OCI-LY3 (cell line): ENCODE results near the gene DOP1B.

Experiments used
- H2AFZ ChIP-seq: fragments of 200-600, 300-600 bp; shearing (Covaris generic); 2 replicates; pipeline ENCODE4 v1.6.0; 2014; ENCODE audit warnings: antibody characterized with exemption, low read depth, low read length
- H3K27ac ChIP-seq: fragments of 200-600, 300-600 bp; sonication (generic); 2 replicates; pipeline ENCODE4 v1.5.1; 2014; ENCODE audit warnings: mild to moderate bottlenecking, low read length, moderate library complexity, mixed read lengths
- H3K27me3 ChIP-seq: fragments of 200-600, 300-600 bp; sonication (generic); 2 replicates; pipeline ENCODE4 v1.6.1; 2014; ENCODE audit warnings: low read depth, low read length, mixed read lengths
- H3K36me3 ChIP-seq: fragments of 200-600, 300-600 bp; sonication (generic); replicated peaks from 2 replicates; pipeline ENCODE3; 2014; ENCODE audit warnings: low read depth, low read length, mixed read lengths
- H3K4me1 ChIP-seq: fragments of 300-600, 200-600 bp; sonication (generic); 2 replicates; pipeline ENCODE4 v1.6.1; 2014; ENCODE audit warnings: low read length, mixed read lengths
- H3K4me2 ChIP-seq: fragments of 200-600, 300-600 bp; sonication (generic); 2 replicates; pipeline ENCODE4 v1.6.1; 2014; ENCODE audit warnings: low read length, mixed read lengths
- H3K4me3 ChIP-seq: fragments of 300-600, 200-600 bp; sonication (generic); 2 replicates; pipeline ENCODE4 v1.5.1; 2014; ENCODE audit warnings: antibody characterized with exemption, mild to moderate bottlenecking, low read length, moderate library complexity
- H3K79me2 ChIP-seq: fragments of 300-600, 200-600 bp; shearing (Covaris generic); 2 replicates; pipeline ENCODE4 v1.6.1; 2014; ENCODE audit warnings: mild to moderate bottlenecking, low read length, mixed read lengths
- H3K9ac ChIP-seq: fragments of 300-600, 200-600 bp; shearing (Covaris generic); 2 replicates; pipeline ENCODE4 v1.6.0; 2014; ENCODE audit warnings: mild to moderate bottlenecking, low read length, moderate library complexity
- H3K9me3 ChIP-seq: fragments of 200-600, 300-600 bp; shearing (Covaris generic); 2 replicates; pipeline ENCODE4 v1.6.1; 2014; ENCODE audit warnings: low read length, mixed read lengths; ENCODE audit not compliant: insufficient read depth
- H4K20me1 ChIP-seq: fragments of 200-600, 300-600 bp; sonication (generic); 2 replicates; pipeline ENCODE4 v1.6.1; 2016; ENCODE audit warnings: low read length, mixed read lengths; ENCODE audit not compliant: insufficient read depth
- CTCF ChIP-seq: fragments of 200-600, 300-600 bp; sonication (generic); IDR thresholded peaks from 2 replicates; pipeline ENCODE4 v1.5.1; 2014; ENCODE audit warnings: antibody characterized with exemption, low read length, low read depth
- EZH2phosphoT487 ChIP-seq: fragments of 200-600 bp; shearing (Covaris generic); IDR thresholded peaks from 2 replicates; pipeline ENCODE4 v1.6.1; 2018; ENCODE audit warnings: antibody characterized with exemption, mixed run types, low read depth

Gene DOP1B

GRCh38 chr21:36186506-36187399 lies 30.1 kb downstream of the DOP1B start:
- no peak for TF ChIP-seq CTCF
- no peak for TF ChIP-seq EZH2phosphoT487
- H3K4me2 ChIP-seq = no peak overlapping the region
- H3K9ac ChIP-seq = no peak overlapping the region
- H3K9me3 ChIP-seq = no peaks in the 10 kb centered on the region
- H3K36me3 ChIP-seq = no peaks in the 10 kb centered on the region
- peaks cover 2% of the 10 kb centered on the region for H3K4me1 ChIP-seq
- H3K27me3 ChIP-seq = no peaks in the 10 kb centered on the region
- H3K79me2 ChIP-seq = no peaks in the 10 kb centered on the region
- no peak overlapping the region for H3K4me3 ChIP-seq
- H3K27ac ChIP-seq = no peak overlapping the region
- H4K20me1 ChIP-seq = no peaks in the 10 kb centered on the region
- no peak overlapping the region for H2AFZ ChIP-seq

GRCh38 chr21:36188081-36188681 lies 31.6 kb downstream of the DOP1B start:
- no peak overlapping the region for H2AFZ ChIP-seq
- H3K27ac ChIP-seq = no peak overlapping the region
- H3K4me3 ChIP-seq = no peak overlapping the region
- no peaks in the 10 kb centered on the region for H4K20me1 ChIP-seq
- H3K27me3 ChIP-seq = no peaks in the 10 kb centered on the region
- no peaks in the 10 kb centered on the region for H3K4me1 ChIP-seq
- H3K79me2 ChIP-seq = no peaks in the 10 kb centered on the region
- H3K9me3 ChIP-seq = no peaks in the 10 kb centered on the region
- no peak overlapping the region for H3K4me2 ChIP-seq
- TF ChIP-seq EZH2phosphoT487 = no peak
- no peak for TF ChIP-seq CTCF
- no peaks in the 10 kb centered on the region for H3K36me3 ChIP-seq
- H3K9ac ChIP-seq = no peak overlapping the region

- H3K9ac ChIP-seq = no peak overlapping the region
- H3K4me2 ChIP-seq = no peak overlapping the region
- no peaks in the 10 kb centered on the region for H3K36me3 ChIP-seq
- H3K4me3 ChIP-seq = no peak overlapping the region
- H3K9me3 ChIP-seq = no peaks in the 10 kb centered on the region
- no peaks in the 10 kb centered on the region for H3K79me2 ChIP-seq
- H3K27me3 ChIP-seq = no peaks in the 10 kb centered on the region
- no peaks in the 10 kb centered on the region for H4K20me1 ChIP-seq
- no peaks in the 10 kb centered on the region for H3K4me1 ChIP-seq
- no peak overlapping the region for H3K27ac ChIP-seq
- TF ChIP-seq CTCF = no peak
- no peak for TF ChIP-seq EZH2phosphoT487
- no peak overlapping the region for H2AFZ ChIP-seq
Observed at GRCh38 chr21:36188937-36189336, 32.3 kb downstream of the DOP1B start.

- TF ChIP-seq EZH2phosphoT487 (no peak), CTCF (no peak)
- H3K27me3 ChIP-seq = no peaks in the 10 kb centered on the region
Observed at GRCh38 chr21:36190736-36191135, 34.1 kb downstream of the DOP1B start.

More at GRCh38 chr21:36190736-36191135, 34.1 kb downstream of the DOP1B start:
- Histone ChIP-seq H3K4me2 (no peak overlapping the region), H3K36me3 (no peaks in the 10 kb centered on the region), H3K79me2 (no peaks in the 10 kb centered on the region), H3K27ac (no peak overlapping the region), H4K20me1 (no peaks in the 10 kb centered on the region), H3K9me3 (no peaks in the 10 kb centered on the region), H3K9ac (no peak overlapping the region), H2AFZ (no peak overlapping the region), H3K4me1 (no peaks in the 10 kb centered on the region), H3K4me3 (no peak overlapping the region)
